IPS-15b (cell line): Measurements from ENCODE around the gene TNFAIP8L1.

Experiments
- H3K27me3 ChIP-seq: one replicate; pipeline ENCODE4 v1.6.1; 2013; ENCODE audit warnings: low read length; ENCODE audit not compliant: control insufficient read depth, insufficient read depth
- H3K36me3 ChIP-seq: one replicate; pipeline ENCODE4 v1.6.1; 2013; ENCODE audit warnings: low read length; ENCODE audit not compliant: control insufficient read depth, insufficient read depth
- H3K4me1 ChIP-seq: one replicate; pipeline ENCODE4 v1.6.1; 2013; ENCODE audit warnings: mild to moderate bottlenecking, low read length; ENCODE audit not compliant: control insufficient read depth, insufficient read depth
- H3K4me3 ChIP-seq: one replicate; pipeline ENCODE4 v1.5.1; 2013; ENCODE audit warnings: low read depth, low read length
- H3K9ac ChIP-seq: one replicate; pipeline ENCODE4 v1.6.1; 2013; ENCODE audit warnings: low read depth, mild to moderate bottlenecking, low read length
- H3K9me3 ChIP-seq: one replicate; pipeline ENCODE4 v1.6.1; 2013; ENCODE audit warnings: mild to moderate bottlenecking, low read length; ENCODE audit not compliant: control insufficient read depth, insufficient read depth

The TNFAIP8L1 gene

GRCh38 chr19:4689403-4689802, 50.1 kb downstream of the TNFAIP8L1 start:
- no peaks in the 10 kb centered on the region for H3K27me3 ChIP-seq
- H3K9me3 ChIP-seq = no peaks in the 10 kb centered on the region
- no peak overlapping the region for H3K4me3 ChIP-seq
- H3K9ac ChIP-seq = no peak overlapping the region
- peaks cover 58% of the 10 kb centered on the region for H3K36me3 ChIP-seq
- no peaks in the 10 kb centered on the region for H3K4me1 ChIP-seq

- H3K9me3 ChIP-seq = no peaks in the 10 kb centered on the region
- peaks cover 58% of the 10 kb centered on the region for H3K36me3 ChIP-seq
- no peak overlapping the region for H3K9ac ChIP-seq
- no peaks in the 10 kb centered on the region for H3K27me3 ChIP-seq
- H3K4me1 ChIP-seq = no peaks in the 10 kb centered on the region
- no peak overlapping the region for H3K4me3 ChIP-seq
Observed at GRCh38 chr19:4690361-4690760, 51.0 kb downstream of the TNFAIP8L1 start.

- Histone ChIP-seq H3K4me1 (no peaks in the 10 kb centered on the region), H3K9ac (no peak overlapping the region), H3K36me3 (peaks cover 61% of the 10 kb centered on the region), H3K27me3 (no peaks in the 10 kb centered on the region), H3K9me3 (no peaks in the 10 kb centered on the region), H3K4me3 (no peak overlapping the region)
Observed at GRCh38 chr19:4691373-4691772, 52.1 kb downstream of the TNFAIP8L1 start.

- H3K4me3 ChIP-seq = no peak overlapping the region
- H3K9me3 ChIP-seq = no peaks in the 10 kb centered on the region
- no peak overlapping the region for H3K9ac ChIP-seq
- H3K4me1 ChIP-seq = no peaks in the 10 kb centered on the region
- H3K36me3 ChIP-seq = peaks cover 63% of the 10 kb centered on the region
- H3K27me3 ChIP-seq = no peaks in the 10 kb centered on the region
Observed at GRCh38 chr19:4692251-4693077, 53.1 kb downstream of the TNFAIP8L1 start.

GRCh38 chr19:4693078-4693350, 53.7 kb downstream of the TNFAIP8L1 start:
- H3K27me3 ChIP-seq = no peaks in the 10 kb centered on the region
- no peak overlapping the region for H3K4me3 ChIP-seq
- no peaks in the 10 kb centered on the region for H3K9me3 ChIP-seq
- H3K9ac ChIP-seq = no peak overlapping the region
- no peaks in the 10 kb centered on the region for H3K4me1 ChIP-seq
- H3K36me3 ChIP-seq = peaks cover 67% of the 10 kb centered on the region

- Histone ChIP-seq H3K4me1 (no peaks in the 10 kb centered on the region), H3K4me3 (no peak overlapping the region), H3K27me3 (no peaks in the 10 kb centered on the region), H3K9me3 (no peaks in the 10 kb centered on the region), H3K36me3 (peaks cover 65% of the 10 kb centered on the region), H3K9ac (no peak overlapping the region)
Observed at GRCh38 chr19:4693471-4694121, 54.3 kb downstream of the TNFAIP8L1 start.

- Histone ChIP-seq H3K9ac (no peak overlapping the region), H3K4me1 (no peaks in the 10 kb centered on the region), H3K27me3 (no peaks in the 10 kb centered on the region), H3K36me3 (peaks cover 66% of the 10 kb centered on the region), H3K9me3 (no peaks in the 10 kb centered on the region), H3K4me3 (no peak overlapping the region)
Observed at GRCh38 chr19:4694211-4694987, 55.1 kb downstream of the TNFAIP8L1 start.

GRCh38 chr19:4695224-4695731, 56.0 kb downstream of the TNFAIP8L1 start:
- H3K4me1 ChIP-seq = no peaks in the 10 kb centered on the region
- H3K36me3 ChIP-seq = peaks cover 66% of the 10 kb centered on the region
- H3K9me3 ChIP-seq = no peaks in the 10 kb centered on the region
- H3K9ac ChIP-seq = no peak overlapping the region
- no peak overlapping the region for H3K4me3 ChIP-seq
- H3K27me3 ChIP-seq = no peaks in the 10 kb centered on the region

- no peaks in the 10 kb centered on the region for H3K27me3 ChIP-seq
- no peak overlapping the region for H3K4me3 ChIP-seq
- H3K9me3 ChIP-seq = no peaks in the 10 kb centered on the region
- no peaks in the 10 kb centered on the region for H3K4me1 ChIP-seq
- peaks cover 75% of the 10 kb centered on the region for H3K36me3 ChIP-seq
- no peak overlapping the region for H3K9ac ChIP-seq
Observed at GRCh38 chr19:4697304-4697703, 58.0 kb downstream of the TNFAIP8L1 start.

- H3K27me3 ChIP-seq = no peaks in the 10 kb centered on the region
- H3K4me3 ChIP-seq = no peak overlapping the region
- no peaks in the 10 kb centered on the region for H3K4me1 ChIP-seq
- no peak overlapping the region for H3K9ac ChIP-seq
- no peaks in the 10 kb centered on the region for H3K9me3 ChIP-seq
- peaks cover 66% of the 10 kb centered on the region for H3K36me3 ChIP-seq
Observed at GRCh38 chr19:4699826-4700692, 60.7 kb downstream of the TNFAIP8L1 start.

- Histone ChIP-seq H3K9me3 (no peaks in the 10 kb centered on the region), H3K36me3 (peaks cover 60% of the 10 kb centered on the region), H3K27me3 (no peaks in the 10 kb centered on the region), H3K4me3 (no peak overlapping the region), H3K9ac (no peak overlapping the region), H3K4me1 (no peaks in the 10 kb centered on the region)
Observed at GRCh38 chr19:4700693-4700970, 61.3 kb downstream of the TNFAIP8L1 start.
